IPS-20b (cell line): ENCODE measurements around the gene RUVBL1.

Experiments used
- H3K27ac ChIP-seq: one replicate; pipeline ENCODE4 v1.5.1; 2013; ENCODE audit warnings: low read length
- H3K27me3 ChIP-seq: 2 replicates; pipeline ENCODE4 v1.6.1; 2013; ENCODE audit warnings: mild to moderate bottlenecking, low read length, inconsistent platforms; ENCODE audit not compliant: insufficient read depth
- H3K36me3 ChIP-seq: 2 replicates; pipeline ENCODE4 v1.6.1; 2013; ENCODE audit warnings: low read depth, mild to moderate bottlenecking, inconsistent platforms, low read length, moderate library complexity; ENCODE audit not compliant: insufficient read depth
- H3K4me1 ChIP-seq: 2 replicates; pipeline ENCODE4 v1.6.1; 2013; ENCODE audit warnings: mild to moderate bottlenecking, control low read depth, inconsistent platforms, low read length, moderate library complexity; ENCODE audit not compliant: insufficient read depth
- H3K4me3 ChIP-seq: 2 replicates; pipeline ENCODE4 v1.5.1; 2013; ENCODE audit warnings: mild to moderate bottlenecking, low read length, inconsistent platforms
- H3K9ac ChIP-seq: 2 replicates; pipeline ENCODE4 v1.6.1; 2013; ENCODE audit warnings: low read depth, mild to moderate bottlenecking, inconsistent platforms, low read length, moderate library complexity
- H3K9me3 ChIP-seq: 2 replicates; pipeline ENCODE4 v1.6.1; 2013; ENCODE audit warnings: mild to moderate bottlenecking, low read depth, low read length, inconsistent platforms; ENCODE audit not compliant: insufficient read depth

The RUVBL1 gene

DNA sequence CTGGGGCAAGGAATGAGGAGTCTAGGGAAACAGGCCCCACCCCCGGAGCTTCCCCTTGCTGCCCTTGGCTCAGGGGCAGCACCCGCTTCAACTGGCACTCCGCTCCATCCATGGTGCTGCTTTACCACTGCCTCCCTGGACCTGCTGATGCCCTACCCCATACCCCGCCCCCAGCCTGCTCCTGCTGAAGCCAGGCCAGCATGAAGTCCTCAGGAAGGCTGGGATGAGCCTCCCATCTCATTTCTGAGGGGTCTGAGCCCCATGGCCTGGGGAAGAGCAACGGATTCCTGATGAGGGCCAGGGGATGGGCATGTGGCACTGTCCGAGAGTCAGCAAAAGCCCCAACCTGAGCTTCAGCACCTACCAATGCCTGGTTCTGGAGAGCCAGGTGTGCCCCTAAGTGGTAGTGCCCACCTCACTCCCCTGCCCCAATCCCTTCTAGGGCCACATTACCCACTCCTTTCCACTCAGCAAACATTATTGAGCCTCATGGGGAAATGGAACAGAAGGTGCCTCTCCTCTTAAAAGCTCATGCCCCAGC lies 50.4 kb downstream of the RUVBL1 start:
- Histone ChIP-seq H3K4me1 (peaks cover 6% of the 10 kb centered on the region; the same call in 1 of the 2 replicates), H3K4me3 (no peak overlapping the region), H3K9ac (no peak overlapping the region), H3K27ac (no peak overlapping the region), H3K9me3 (no peaks in the 10 kb centered on the region), H3K27me3 (peaks cover 26% of the 10 kb centered on the region), H3K36me3 (peaks cover 48% of the 10 kb centered on the region)

DNA sequence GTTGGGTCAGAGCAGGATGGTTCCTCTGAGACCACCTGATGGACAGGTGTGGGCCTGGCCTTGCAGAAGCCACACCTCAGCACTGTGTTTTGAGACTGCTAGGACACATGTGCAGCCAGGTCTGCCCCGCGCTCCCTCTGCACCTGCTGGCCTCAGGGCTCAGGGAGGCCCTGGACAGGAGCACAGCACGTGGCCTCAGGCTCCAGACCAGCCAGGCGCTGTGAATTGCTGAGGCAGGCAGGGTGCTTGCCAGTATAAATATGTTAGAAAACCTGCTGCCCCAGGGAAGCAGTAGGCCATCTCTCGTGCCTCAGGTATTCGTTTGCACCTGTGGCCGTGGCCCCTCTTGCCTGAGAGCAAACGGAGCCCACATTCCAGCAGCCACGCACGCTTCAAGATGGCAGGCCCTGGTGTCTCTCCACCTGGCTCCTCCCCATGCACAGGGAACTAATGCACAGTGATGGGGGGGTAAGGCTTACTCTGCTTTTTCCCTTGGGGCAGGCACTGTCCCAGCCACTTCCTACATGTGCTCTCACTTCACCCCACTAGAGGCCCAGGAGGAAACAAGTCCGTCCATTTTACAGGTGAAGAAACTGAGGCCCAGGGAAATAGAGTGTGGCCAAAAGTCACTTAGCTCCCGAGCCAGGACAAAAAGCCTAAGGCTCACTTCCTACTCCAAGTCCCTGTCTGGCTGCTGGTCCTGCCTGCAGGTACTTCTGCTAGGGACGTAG lies 51.0 kb downstream of the RUVBL1 start:
- peaks cover 21% of the 10 kb centered on the region for H3K27me3 ChIP-seq
- H3K27ac ChIP-seq, result no peak overlapping the region
- no peak overlapping the region for H3K4me3 ChIP-seq
- peaks cover 6% of the 10 kb centered on the region; the same call in 1 of the 2 replicates for H3K4me1 ChIP-seq
- no peaks in the 10 kb centered on the region for H3K9me3 ChIP-seq
- H3K9ac ChIP-seq, result no peak overlapping the region
- peaks cover 54% of the 10 kb centered on the region for H3K36me3 ChIP-seq

DNA sequence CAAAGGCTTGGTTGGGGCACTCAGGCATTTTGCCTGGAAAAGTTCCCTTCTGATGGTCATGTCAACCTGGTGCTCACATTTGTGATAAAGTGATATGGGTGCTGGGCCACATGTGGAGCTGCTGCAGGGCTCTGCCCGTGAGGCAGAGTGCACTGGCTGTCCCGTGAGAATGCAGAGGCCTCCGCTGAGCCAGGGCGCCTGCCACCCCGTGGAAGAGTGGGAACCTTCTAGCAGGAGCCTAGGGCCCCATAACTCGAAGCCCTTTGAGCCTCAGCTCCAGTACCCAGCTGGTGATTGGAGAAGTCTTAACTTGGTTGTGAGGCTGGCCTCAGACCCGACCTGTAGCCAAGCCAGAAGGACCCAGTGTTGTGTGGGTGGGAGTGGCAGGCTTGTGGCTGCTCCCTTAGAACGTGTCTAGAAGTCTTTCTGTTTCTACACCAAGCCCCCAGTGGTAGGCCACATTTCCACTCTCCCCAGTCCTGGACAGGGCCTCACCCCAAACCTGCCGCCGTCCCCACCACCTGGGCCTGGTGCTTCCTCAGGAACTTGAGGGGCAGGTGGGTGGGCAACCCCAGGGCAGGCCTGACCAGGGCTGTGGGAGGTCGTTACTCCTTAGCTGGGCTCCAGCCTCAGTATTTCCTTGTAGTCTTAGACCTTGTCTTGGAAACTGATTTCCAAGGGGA lies 51.7 kb downstream of the RUVBL1 start:
- peaks cover 14% of the 10 kb centered on the region for H3K27me3 ChIP-seq
- H3K9me3 ChIP-seq, result no peaks in the 10 kb centered on the region
- no peak overlapping the region for H3K4me3 ChIP-seq
- H3K27ac ChIP-seq, result no peak overlapping the region
- H3K9ac ChIP-seq, result no peak overlapping the region
- peaks cover 3% of the 10 kb centered on the region; the same call in 1 of the 2 replicates for H3K4me1 ChIP-seq
- peaks cover 61% of the 10 kb centered on the region for H3K36me3 ChIP-seq

DNA sequence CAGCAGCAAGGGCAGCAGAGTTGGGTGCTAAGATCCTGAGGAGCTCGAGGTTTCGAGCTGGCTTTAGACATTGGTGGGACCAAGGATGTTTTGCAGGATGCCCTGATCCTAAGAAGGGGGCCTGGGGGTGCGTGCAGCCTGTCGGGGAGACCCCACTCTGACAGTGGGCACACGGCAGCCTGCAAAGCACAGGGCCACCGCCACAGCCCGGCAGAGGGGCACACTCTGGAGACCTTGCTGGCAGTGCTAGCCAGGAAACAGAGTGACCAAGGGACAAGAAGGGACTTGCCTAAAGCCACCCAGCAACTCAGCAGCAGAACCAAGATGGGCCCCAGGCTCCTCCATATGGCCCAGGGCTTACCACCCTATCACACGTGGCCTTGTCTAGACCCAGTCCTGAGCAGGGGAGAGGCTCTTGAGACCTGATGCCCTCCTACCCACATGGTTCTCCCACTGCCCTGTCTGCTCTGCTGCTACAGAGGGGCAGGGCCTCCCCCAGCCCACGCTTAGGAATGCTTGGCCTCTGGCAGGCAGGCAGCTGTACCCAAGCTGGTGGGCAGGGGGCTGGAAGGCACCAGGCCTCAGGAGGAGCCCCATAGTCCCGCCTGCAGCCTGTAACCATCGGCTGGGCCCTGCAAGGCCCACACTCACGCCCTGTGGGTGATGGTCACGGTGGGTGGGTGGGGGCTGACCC lies 52.6 kb downstream of the RUVBL1 start:
- Histone ChIP-seq H3K27me3 (peaks cover 5% of the 10 kb centered on the region; the same call in 1 of the 2 replicates), H3K4me3 (no peak overlapping the region), H3K27ac (no peak overlapping the region), H3K9ac (no peak overlapping the region), H3K9me3 (no peaks in the 10 kb centered on the region), H3K4me1 (peaks cover 3% of the 10 kb centered on the region; the same call in 1 of the 2 replicates), H3K36me3 (peaks cover 70% of the 10 kb centered on the region)

DNA sequence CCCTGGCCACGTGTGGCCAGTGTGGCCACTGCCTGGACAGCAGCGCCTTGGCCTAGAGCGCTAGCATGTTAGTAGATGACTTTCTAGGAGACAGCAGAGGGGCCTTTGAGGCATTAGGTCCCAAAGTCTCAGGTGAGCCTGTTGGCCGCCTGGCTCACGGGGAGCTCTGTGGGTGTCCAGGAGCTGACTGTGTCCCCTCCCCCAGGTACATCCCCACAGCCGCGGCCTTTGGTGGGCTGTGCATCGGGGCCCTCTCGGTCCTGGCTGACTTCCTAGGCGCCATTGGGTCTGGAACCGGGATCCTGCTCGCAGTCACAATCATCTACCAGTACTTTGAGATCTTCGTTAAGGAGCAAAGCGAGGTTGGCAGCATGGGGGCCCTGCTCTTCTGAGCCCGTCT lies 54.3 kb downstream of the RUVBL1 start:
- H3K9me3 ChIP-seq, result no peaks in the 10 kb centered on the region
- no peak overlapping the region for H3K9ac ChIP-seq
- H3K4me3 ChIP-seq, result no peak overlapping the region
- H3K36me3 ChIP-seq, result peaks cover 87% of the 10 kb centered on the region
- no peaks in the 10 kb centered on the region for H3K27me3 ChIP-seq
- H3K4me1 ChIP-seq, result no peaks in the 10 kb centered on the region
- no peak overlapping the region for H3K27ac ChIP-seq

DNA sequence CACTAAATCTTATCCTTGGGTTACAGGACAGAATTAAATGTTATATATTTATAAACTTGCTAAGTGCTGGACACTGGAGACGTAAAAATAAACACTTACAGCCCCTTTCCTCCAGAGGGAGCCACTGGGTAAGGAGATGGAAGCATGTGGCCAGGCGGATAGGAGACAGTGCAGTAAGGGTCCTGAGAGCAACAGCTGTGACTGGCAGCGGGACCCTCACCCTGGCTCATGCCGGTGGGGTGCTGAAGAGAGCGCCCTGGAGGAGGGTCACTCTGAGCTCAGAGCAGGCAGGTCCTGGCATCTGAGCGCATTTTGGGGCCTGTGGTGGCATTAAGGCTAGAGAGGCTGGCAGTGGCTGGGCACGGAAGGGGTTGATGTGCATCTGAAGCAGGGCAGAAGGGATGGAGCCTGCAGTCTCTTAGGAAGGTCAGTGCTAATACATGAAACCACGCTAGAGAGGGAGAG lies 55.4 kb downstream of the RUVBL1 start:
- H3K36me3 ChIP-seq, result peaks cover 96% of the 10 kb centered on the region
- no peak overlapping the region for H3K9ac ChIP-seq
- no peaks in the 10 kb centered on the region for H3K9me3 ChIP-seq
- no peak overlapping the region for H3K27ac ChIP-seq
- no peaks in the 10 kb centered on the region for H3K27me3 ChIP-seq
- H3K4me1 ChIP-seq, result no peaks in the 10 kb centered on the region
- H3K4me3 ChIP-seq, result no peak overlapping the region

DNA sequence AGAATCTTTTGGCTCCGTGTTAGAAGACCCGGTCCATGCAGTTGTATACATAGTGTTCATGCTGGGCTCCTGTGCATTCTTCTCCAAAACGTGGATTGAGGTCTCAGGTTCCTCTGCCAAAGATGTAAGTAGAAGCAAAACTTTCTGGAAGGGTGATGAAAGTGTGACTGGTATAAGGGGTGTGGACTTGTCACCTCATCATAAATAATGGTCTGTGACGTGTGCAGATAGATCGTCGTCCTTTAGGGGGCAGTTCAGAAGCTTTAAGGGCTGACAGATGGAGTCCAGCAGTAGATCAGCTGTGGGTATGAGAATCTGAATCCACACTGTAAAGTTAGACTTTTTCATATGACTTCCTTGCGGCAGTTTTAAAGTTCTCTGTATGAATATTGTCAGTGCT lies 56.1 kb downstream of the RUVBL1 start:
- Histone ChIP-seq H3K36me3 (peaks cover 97% of the 10 kb centered on the region), H3K9ac (no peak overlapping the region), H3K27ac (no peak overlapping the region)

DNA sequence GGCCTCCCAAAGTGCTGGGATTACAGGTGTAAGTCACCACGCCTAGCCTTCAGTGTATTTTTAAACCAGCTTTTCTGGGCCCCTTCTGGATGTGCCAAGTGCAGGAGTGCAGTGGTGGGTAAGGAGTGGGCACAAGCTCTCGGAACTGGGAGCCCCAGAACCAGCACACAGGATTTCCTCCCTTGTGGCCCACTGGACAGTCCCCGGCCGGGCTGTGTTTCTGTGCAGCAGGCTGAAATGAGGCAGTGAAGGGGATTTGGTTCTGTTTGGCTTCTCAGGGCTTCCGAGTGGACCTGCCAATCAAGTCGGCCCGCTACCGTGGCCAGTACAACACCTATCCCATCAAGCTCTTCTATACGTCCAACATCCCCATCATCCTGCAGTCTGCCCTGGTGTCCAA lies 56.9 kb downstream of the RUVBL1 start:
- no peaks in the 10 kb centered on the region for H3K9me3 ChIP-seq
- peaks cover 97% of the 10 kb centered on the region for H3K36me3 ChIP-seq
- H3K27me3 ChIP-seq, result no peaks in the 10 kb centered on the region
- no peaks in the 10 kb centered on the region for H3K4me1 ChIP-seq
- no peak overlapping the region for H3K27ac ChIP-seq
- H3K9ac ChIP-seq, result no peak overlapping the region
- no peak overlapping the region for H3K4me3 ChIP-seq

More for the DNA sequence above, 56.1 kb downstream of the RUVBL1 start:
- Histone ChIP-seq H3K4me3 (no peak overlapping the region), H3K27me3 (no peaks in the 10 kb centered on the region), H3K9me3 (no peaks in the 10 kb centered on the region), H3K4me1 (no peaks in the 10 kb centered on the region)

DNA sequence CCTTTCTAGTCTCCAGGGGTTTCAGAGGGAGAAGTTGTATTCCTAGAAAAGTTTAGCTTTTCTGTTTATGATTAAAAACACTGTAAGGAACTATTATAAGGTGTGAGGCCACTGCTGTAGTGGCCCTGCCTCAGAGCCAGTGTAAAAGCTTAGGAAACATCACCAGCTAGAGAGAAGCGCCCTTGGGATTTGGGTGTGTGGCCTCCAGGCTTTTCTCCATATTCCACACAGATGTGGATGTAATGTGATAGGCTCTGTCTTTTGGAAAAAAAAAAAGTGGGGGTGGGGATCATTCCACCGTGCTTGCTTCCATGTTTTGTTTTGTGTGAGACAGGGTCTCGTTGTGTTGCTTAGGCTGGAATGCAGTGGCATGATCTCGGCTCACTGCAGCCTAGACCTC lies 57.5 kb downstream of the RUVBL1 start:
- no peak overlapping the region for H3K4me3 ChIP-seq
- H3K36me3 ChIP-seq, result peaks cover 97% of the 10 kb centered on the region
- H3K27ac ChIP-seq, result no peak overlapping the region
- no peak overlapping the region for H3K9ac ChIP-seq
- H3K9me3 ChIP-seq, result no peaks in the 10 kb centered on the region
- no peaks in the 10 kb centered on the region for H3K27me3 ChIP-seq
- no peaks in the 10 kb centered on the region for H3K4me1 ChIP-seq

DNA sequence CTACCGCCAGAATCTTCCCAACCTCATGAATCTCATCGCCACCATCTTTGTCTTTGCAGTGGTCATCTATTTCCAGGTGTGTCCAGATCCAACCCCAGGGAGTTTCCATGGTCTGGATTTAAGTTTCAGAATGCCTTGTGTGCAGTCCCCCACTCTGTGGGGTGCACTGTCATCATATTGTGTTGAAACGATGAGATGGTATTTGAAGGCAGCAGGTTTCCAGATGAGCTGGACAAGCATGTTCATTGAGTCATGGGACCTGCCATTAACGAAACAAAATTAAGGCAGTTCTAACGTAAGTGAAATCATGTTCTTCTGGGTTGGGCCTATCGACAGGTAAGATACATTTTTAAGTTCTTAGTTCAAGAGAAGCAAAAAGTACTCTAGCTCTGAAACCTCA lies 58.6 kb downstream of the RUVBL1 start:
- Histone ChIP-seq H3K36me3 (peaks cover 97% of the 10 kb centered on the region), H3K4me3 (no peak overlapping the region), H3K27ac (no peak overlapping the region), H3K27me3 (no peaks in the 10 kb centered on the region), H3K9me3 (no peaks in the 10 kb centered on the region), H3K9ac (no peak overlapping the region), H3K4me1 (no peaks in the 10 kb centered on the region)

DNA sequence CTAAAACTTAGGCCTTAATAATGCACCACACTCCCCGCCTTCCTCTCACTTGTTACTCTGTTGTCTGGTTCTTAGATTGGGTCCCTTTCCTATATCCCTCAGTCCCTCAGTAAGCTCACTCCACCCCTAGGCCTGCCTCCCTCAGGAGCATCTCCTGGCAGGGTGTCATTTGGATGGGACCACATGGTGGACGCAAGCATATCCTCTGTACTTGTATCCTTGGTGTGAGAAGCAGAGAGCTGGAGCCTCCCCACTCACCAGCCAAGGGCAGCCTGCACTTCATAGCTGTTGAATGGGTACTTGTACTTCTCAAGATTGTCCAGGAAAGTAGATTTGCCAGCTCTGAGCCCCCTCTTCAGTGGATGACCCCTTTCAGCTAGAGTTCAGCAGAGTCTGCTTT lies 59.7 kb downstream of the RUVBL1 start:
- H3K4me3 ChIP-seq, result no peak overlapping the region
- H3K36me3 ChIP-seq, result peaks cover 97% of the 10 kb centered on the region

More for the DNA sequence above, 59.7 kb downstream of the RUVBL1 start:
- Histone ChIP-seq H3K27me3 (no peaks in the 10 kb centered on the region), H3K27ac (no peak overlapping the region), H3K9ac (no peak overlapping the region), H3K9me3 (no peaks in the 10 kb centered on the region), H3K4me1 (no peaks in the 10 kb centered on the region)
